22Rv1 (cell line): ENCODE results near the gene KIF1A.

Experiments
- CTCF ChIP-seq: fragments of 450-650 bp; IDR thresholded peaks from 2 replicates; pipeline ENCODE4 v1.5.1; 2017; ENCODE audit warnings: mild to moderate bottlenecking
- ZFX ChIP-seq: fragments of 450-650 bp; IDR thresholded peaks from 2 replicates; pipeline ENCODE4 v1.6.1; 2017; ENCODE audit warnings: antibody characterized with exemption, borderline replicate concordance

- TF ChIP-seq CTCF (no peak), ZFX (no peak)
Measured at GRCh38 chr2:240716130-240716798, 103.8 kb downstream of the KIF1A start.
